Glomerular visceral epithelial cell (primary cell): ENCODE results near the gene SH3GLB1.

Experiments
- DNase-seq: peaks from one replicate; pipeline ENCODE4 v3.0.0-alpha.2; 2016; ENCODE audit errors: extremely low spot score

The SH3GLB1 gene

DNA sequence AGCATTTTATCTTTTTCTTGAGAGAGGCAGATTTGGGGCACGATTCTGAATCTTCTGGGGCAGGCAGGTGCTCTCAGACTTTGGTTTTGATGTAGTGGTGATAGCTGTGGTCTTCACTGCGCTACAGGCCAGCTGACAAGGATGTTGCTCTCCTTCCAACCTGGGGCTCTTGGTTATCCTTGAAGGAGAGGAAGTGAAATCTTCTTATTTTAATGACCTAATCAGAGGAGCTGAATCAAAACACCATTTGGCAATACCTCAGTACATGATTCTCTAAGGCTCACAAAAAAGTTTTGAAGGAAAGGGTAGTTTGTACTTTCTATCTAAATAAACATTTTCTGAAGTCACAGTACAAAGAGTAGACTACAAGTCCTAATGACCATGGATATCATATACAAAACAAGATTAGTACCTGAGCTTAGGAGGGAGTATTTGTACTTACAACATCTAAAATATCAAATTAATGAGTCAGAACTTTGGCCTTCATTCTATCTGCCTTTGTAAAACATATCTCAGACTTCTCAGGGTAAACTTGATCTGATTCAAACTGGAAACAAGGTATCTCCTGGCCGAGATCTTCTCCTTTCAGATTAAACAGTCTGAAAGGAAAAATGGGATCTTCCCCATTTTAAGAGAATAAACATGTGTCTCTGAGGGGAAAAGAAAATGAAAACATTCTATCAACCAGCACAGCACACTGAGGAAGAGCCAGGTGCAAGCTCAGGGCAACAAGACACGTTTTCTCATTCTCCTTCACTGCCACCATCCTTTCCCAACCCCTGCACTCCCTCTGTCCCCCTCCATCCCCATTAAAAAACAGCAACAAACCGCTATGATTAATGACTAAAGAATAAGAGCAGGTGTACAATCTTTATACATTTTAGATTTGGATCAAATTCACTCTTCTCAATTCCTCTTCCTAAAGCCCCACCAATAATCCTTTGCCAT, 69.2 kb downstream of the SH3GLB1 start:
- DNase-seq = peak; percentile 14

DNA sequence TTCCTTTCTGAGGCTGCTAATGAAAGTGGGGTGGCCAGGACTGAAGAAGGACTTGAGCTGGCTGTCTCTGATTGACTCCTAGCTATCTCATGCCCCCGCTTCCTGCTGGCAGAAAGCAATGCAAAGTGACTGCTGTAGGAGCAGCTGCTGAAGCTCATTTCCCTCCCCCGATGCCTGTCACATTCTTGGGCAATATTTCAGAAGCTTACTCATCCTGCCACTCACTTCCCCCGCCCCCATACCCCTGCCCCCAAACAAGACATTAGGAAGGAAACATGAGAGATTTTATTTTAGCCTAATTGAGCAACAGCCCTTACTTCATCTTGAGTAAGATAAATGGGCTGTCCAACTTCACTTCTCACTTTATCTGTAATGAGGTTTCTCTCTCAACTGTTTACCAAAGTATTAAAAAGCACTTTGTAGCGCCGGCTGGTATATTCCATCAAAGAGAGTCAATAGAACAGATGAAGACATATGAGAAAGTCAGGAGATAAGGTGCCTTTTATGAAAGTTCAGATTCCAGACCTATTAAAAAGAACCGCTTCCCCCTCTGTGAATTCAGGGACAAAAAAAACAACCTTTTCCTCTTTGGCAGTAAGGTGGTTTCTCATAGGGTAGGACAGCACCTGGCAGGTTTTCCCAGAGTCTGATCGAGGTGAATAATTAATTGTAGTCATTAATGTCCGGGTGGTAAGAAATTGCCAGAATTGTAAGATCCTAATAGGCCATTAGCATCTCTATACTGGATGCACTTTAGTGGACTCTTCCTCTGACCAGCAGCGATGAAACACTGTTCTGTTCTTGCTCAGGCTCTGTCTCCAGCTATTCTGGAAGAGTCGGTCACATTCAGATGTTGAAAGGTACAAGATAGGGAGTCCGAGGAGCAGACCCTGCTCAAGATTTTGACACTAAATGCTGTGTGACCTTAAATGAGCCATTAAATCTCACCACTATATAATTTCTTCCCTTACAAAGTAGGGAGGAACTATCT, 70.2 kb downstream of the SH3GLB1 start:
- DNase-seq = peak; percentile 92

DNA sequence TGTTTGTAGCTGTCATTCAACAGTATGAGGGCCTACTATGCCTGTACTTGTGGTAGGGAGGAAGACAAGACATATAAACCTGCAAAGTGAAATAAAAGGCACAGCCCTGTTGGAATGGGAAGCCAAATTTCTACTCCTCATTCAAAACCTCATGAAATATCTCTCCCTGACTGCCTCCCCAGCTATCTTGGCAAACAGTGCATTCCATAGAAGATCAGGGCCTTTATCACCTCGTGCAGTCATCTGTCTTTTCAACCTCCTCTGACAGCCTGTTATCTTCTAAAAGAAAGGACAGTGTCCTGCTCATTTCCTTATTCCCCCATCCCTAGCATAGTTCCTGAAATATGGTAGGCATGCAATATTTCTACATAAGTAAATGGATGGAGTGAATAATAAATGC, 71.0 kb downstream of the SH3GLB1 start:
- DNase-seq = no peak

GRCh38 chr1:86776108-86776507, 71.7 kb downstream of the SH3GLB1 start:
- DNase-seq = no peak

DNA sequence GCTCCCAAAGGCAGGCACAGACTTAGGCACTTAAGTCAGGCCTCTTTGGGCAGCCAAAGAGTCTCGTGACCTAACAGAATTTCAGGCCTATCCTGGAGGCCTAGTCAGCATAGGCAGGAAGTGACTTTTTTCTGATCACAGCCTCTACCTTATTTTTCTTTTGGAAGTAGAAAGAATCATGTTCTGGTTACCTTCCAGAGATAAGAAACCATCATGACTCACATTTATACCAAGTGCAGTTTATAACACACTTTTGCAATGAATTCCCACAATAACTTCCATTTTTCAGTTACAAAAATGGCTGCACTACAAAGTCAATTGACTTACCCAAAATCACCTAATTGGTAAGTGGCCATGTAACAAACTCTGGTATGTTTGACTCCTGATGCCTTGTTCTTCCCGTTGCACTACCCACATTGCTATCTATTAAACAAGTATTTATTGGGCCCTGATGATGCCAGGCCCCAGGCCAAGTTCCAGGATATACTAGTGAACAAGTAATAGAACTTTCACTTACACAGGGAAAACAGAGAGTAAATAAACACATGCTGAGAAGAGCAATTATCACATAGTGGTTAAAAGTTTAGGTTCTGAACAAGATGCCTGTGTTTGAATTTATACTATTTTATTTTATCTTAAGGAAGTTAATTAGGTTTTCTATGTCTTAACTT, 74.3 kb downstream of the SH3GLB1 start:
- DNase-seq = no peak

- no peak for DNase-seq
Observed at GRCh38 chr1:86779308-86780191, 75.2 kb downstream of the SH3GLB1 start.

- DNase-seq = no peak
Observed at GRCh38 chr1:86782482-86782881, 78.1 kb downstream of the SH3GLB1 start.

GRCh38 chr1:86787621-86788020, 83.2 kb downstream of the SH3GLB1 start:
- no peak for DNase-seq

DNA sequence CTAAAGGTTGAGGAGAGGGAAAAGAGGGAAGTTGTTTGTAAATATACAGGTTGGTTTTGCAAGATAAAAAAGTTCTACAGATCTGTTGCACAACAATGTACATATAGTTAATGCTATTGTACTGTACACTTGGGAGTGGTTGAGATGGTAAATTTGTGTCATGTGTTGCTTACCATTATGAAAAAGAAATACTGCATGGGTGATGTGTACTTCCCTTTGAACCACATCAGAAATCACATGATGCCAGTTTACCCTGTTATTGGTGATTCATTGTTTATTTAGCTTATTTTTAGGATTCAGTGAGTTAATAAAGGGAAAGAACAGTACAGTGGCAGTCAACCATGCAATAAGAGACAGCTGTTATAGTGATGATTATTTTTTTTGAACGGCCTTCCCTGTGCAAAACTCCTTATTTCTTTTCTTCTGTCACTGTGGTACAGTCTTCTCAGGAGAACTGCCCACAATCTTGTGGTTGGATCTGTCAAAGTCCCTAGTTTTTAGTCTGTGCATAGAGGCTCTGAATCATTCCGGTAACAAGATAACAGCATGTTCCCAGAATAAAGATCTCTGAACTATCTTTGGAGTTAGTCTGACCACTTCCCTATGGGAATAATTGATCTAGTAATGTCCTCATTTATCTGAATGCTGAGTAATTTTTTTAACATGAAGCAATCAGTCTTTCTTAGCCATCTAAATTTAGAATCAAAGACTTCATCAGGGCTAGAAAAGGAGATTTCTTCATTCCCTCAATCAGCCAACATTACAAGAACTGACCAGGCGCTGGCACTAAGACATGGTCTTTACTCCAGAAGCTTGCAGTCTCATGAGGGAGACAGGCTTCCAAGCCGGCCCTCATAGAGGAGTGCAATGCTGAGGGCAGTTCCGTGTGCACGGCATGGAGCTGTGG, 84.2 kb downstream of the SH3GLB1 start:
- peak; percentile 85 for DNase-seq

DNA sequence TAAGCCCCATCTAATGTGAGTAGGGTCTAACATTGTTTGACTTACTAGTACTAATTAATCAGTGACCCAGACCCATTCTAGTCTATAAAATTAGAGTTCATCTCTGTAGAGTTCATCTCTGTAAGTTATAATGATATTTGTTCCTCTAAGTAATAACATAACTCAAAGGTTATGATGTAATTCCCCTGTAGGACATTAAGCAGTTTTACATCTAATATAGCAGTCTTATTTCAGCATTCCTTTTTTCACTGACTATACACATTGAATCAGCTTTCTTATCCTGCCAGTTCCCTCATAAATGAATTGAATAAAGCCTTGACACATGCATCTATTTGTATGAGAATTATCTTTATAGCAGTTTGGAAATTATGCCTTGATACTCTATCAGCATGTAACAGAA, 90.9 kb downstream of the SH3GLB1 start:
- no peak for DNase-seq
